ENCODE results near the gene PPP1R12C. TPM values are rescaled to one million over a fixed set of nuclear protein-coding genes. Genes with fewer than 3 reads are reported as not detected.

PPP1R12C gene
- total and polyA plus RNA-seq, 10 of the 15 experiments (the other 5 are each of a cell fraction or from before 2014, with no cell fraction given): 1.4 to 84.7 (median 20.5) TPM

GRCh38 chr19:55117663-55118391, 390 bp upstream of the PPP1R12C start (continued):
- no peak for TF ChIP-seq MYC (IDR thresholded peaks at IDR 0.05; ENCODE audit: insufficient read depth, insufficient read length, insufficient replicate concordance, low read length, severe bottlenecking)
- no peak for TF ChIP-seq NFXL1 (IDR thresholded peaks at IDR 0.05; ENCODE audit: borderline replicate concordance)
- no peak for TF ChIP-seq MYB (IDR thresholded peaks at IDR 0.05; ENCODE audit: borderline replicate concordance, low read depth, low read length)
- TF ChIP-seq EGR1 (IDR thresholded peaks at IDR 0.05; ENCODE audit: borderline replicate concordance in 1 of 2, low read depth in 2 of 2, low read length in 2 of 2): peak in 1 of 2 experiments; percentile 91; a peak in 1 of 3 replicates
- TF ChIP-seq JUND (IDR thresholded peaks at IDR 0.05; ENCODE audit: low read depth, low read length): peak; percentile 32; the same call in 1 of the 2 replicates
- no peak for TF ChIP-seq BACH1 (IDR thresholded peaks at IDR 0.05; ENCODE audit: borderline replicate concordance)
- no peak for TF ChIP-seq MAX (IDR thresholded peaks at IDR 0.05; ENCODE audit: low read depth, low read length)
- TF ChIP-seq IRF5 (IDR thresholded peaks at IDR 0.05; ENCODE audit: borderline replicate concordance): no peak
- no peak for TF ChIP-seq CEBPZ (IDR thresholded peaks at IDR 0.05; ENCODE audit: low read depth, low read length)
- no peak for TF ChIP-seq ZNF274 (IDR thresholded peaks at IDR 0.05; ENCODE audit: insufficient read depth, insufficient read length)
- TF ChIP-seq EZH2 (IDR thresholded peaks at IDR 0.05; ENCODE audit: borderline replicate concordance, control insufficient read depth, low read depth, low read length): no peak
- TF ChIP-seq PBX3 (IDR thresholded peaks at IDR 0.05; ENCODE audit: insufficient replicate concordance, low read depth, low read length): no peak
- 0 out of 2 replicates have a peak, but pooled peaks have one; percentile 16 for TF ChIP-seq GATAD2B (conservative IDR thresholded peaks at IDR 0.05; ENCODE audit: low read depth)
- peak; percentile 59; the same call in 1 of the 2 replicates for TF ChIP-seq ZNF207 (IDR thresholded peaks at IDR 0.05; ENCODE audit: borderline replicate concordance)
- no peak for TF ChIP-seq ESRRA (IDR thresholded peaks at IDR 0.05; ENCODE audit: low read length)
- no peak for TF ChIP-seq E2F4 (IDR thresholded peaks at IDR 0.05; ENCODE audit: low read depth, low read length)
- TF ChIP-seq HDAC6 (IDR thresholded peaks at IDR 0.05; ENCODE audit: unreplicated experiment): no peak
- TF ChIP-seq RB1 (IDR thresholded peaks at IDR 0.05; ENCODE audit: borderline replicate concordance): no peak
